ENCODE results near the gene MTARC2. TPM values are rescaled to one million over a fixed set of nuclear protein-coding genes. Genes with fewer than 3 reads are reported as not detected.
A peak's percentile ranks its signal among the peaks of the same experiment; 100 is the strongest.

Gene MTARC2
- total RNA-seq, 2 donors from 2014 or later: 12.3 to 14.5 TPM

- peaks cover 38% of the 10 kb centered on the region for H3K4me1 Mint-ChIP-seq
- Histone ChIP-seq H3K9me3 (ENCODE audit: control insufficient read depth, low read length) (no peaks in the 10 kb centered on the region), H3K27me3 (ENCODE audit: control insufficient read depth, insufficient read depth, low read length, poor library complexity, severe bottlenecking) (peaks cover 9% of the 10 kb centered on the region), H3K4me3 (ENCODE audit: low read length) (peak overlapping the region; percentile 9), H3K4me1 (ENCODE audit: control insufficient read depth, insufficient read depth, low read length) (peaks cover 9% of the 10 kb centered on the region), H3K36me3 (ENCODE audit: control insufficient read depth, insufficient read depth, low read length) (no peaks in the 10 kb centered on the region), H3K9ac (ENCODE audit: extremely low read depth, low read length, poor library complexity, severe bottlenecking) (no peak overlapping the region), H3K27ac (ENCODE audit: low read depth, low read length) (no peak overlapping the region)
- no peak for DNase-seq
- TF ChIP-seq CTCF (conservative IDR thresholded peaks at IDR 0.05): no peak
- H3K9me3 Mint-ChIP-seq: no peaks in the 10 kb centered on the region
- H3K27ac Mint-ChIP-seq: no peak overlapping the region
- 88 to 90% methylated on average over 4 to 6 of the region's 6 CpGs for WGBS, 2 experiments (ENCODE audit: insufficient coverage in 1 of 2, insufficient read length in 1 of 2)
- H3K36me3 Mint-ChIP-seq (ENCODE audit: low read depth): peaks cover 6% of the 10 kb centered on the region
- H3K4me3 Mint-ChIP-seq: no peak overlapping the region
- peaks cover 34% of the 10 kb centered on the region for H3K27me3 Mint-ChIP-seq (ENCODE audit: insufficient read depth)
These were observed 2.0 kb downstream of the MTARC2 start for GRCh38 chr1:220750131-220750515.

DNA sequence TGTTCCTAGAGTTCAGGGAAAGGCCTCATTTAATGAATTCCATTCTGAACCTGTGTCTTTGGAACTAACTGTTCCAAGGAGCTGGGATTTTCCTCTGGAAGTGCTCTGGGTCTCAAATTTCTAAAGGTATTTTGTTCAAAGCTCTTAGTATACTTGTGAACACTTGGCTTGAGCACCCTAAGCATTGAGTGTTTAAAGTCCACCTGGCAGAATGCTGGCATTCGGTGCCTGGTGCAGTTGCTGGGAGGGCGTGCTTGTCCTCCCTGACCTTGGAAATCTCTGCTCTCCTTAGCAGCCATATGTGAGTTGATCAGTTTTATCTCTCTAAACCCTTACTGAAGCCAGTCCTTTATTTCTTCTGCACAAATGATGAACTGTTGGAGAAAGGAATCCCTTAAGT is 3.0 kb downstream of the MTARC2 start:
- no peak overlapping the region for H3K4me3 Mint-ChIP-seq
- no peak overlapping the region for H3K27ac Mint-ChIP-seq

GRCh38 chr1:220754212-220754917 is 6.2 kb downstream of the MTARC2 start:
- no peaks in the 10 kb centered on the region for H3K36me3 ChIP-seq (ENCODE audit: control insufficient read depth, insufficient read depth, low read length)
- H3K9me3 ChIP-seq (ENCODE audit: control insufficient read depth, low read length): no peaks in the 10 kb centered on the region
- no peak overlapping the region for H3K27ac ChIP-seq (ENCODE audit: low read depth, low read length)
- no peak for DNase-seq
- no peak overlapping the region for H3K9ac ChIP-seq (ENCODE audit: extremely low read depth, low read length, poor library complexity, severe bottlenecking)
- TF ChIP-seq CTCF (conservative IDR thresholded peaks at IDR 0.05): no peak
- peaks cover 3% of the 10 kb centered on the region for H3K4me1 ChIP-seq (ENCODE audit: control insufficient read depth, insufficient read depth, low read length)
- no peak overlapping the region for H3K4me3 ChIP-seq (ENCODE audit: low read length)
- 87 to 90% methylated on average over 5 to 6 of the region's 6 CpGs for WGBS, 2 experiments (ENCODE audit: insufficient coverage in 1 of 2, insufficient read length in 1 of 2)
- Mint-ChIP-seq H3K36me3 (ENCODE audit: low read depth) (peaks cover 29% of the 10 kb centered on the region), H3K9me3 (no peaks in the 10 kb centered on the region), H3K27ac (no peak overlapping the region), H3K4me3 (no peak overlapping the region), H3K4me1 (peaks cover 18% of the 10 kb centered on the region), H3K27me3 (ENCODE audit: insufficient read depth) (peaks cover 8% of the 10 kb centered on the region)
- peaks cover 9% of the 10 kb centered on the region for H3K27me3 ChIP-seq (ENCODE audit: control insufficient read depth, insufficient read depth, low read length, poor library complexity, severe bottlenecking)

More for the DNA sequence above, 3.0 kb downstream of the MTARC2 start:
- peaks cover 38% of the 10 kb centered on the region for H3K4me1 Mint-ChIP-seq
- Histone ChIP-seq H3K27me3 (ENCODE audit: control insufficient read depth, insufficient read depth, low read length, poor library complexity, severe bottlenecking) (peaks cover 9% of the 10 kb centered on the region), H3K4me1 (ENCODE audit: control insufficient read depth, insufficient read depth, low read length) (peaks cover 9% of the 10 kb centered on the region), H3K27ac (ENCODE audit: low read depth, low read length) (no peak overlapping the region), H3K9me3 (ENCODE audit: control insufficient read depth, low read length) (no peaks in the 10 kb centered on the region), H3K9ac (ENCODE audit: extremely low read depth, low read length, poor library complexity, severe bottlenecking) (no peak overlapping the region), H3K4me3 (ENCODE audit: low read length) (no peak overlapping the region), H3K36me3 (ENCODE audit: control insufficient read depth, insufficient read depth, low read length) (no peaks in the 10 kb centered on the region)
- no peak for DNase-seq
- no peak for TF ChIP-seq CTCF (conservative IDR thresholded peaks at IDR 0.05)
- WGBS, 2 experiments (ENCODE audit: insufficient coverage in 1 of 2, insufficient read length in 1 of 2): 88 to 91% methylated on average over 2 of the region's 2 CpGs
- H3K9me3 Mint-ChIP-seq: no peaks in the 10 kb centered on the region
- peaks cover 15% of the 10 kb centered on the region for H3K36me3 Mint-ChIP-seq (ENCODE audit: low read depth)
- H3K27me3 Mint-ChIP-seq (ENCODE audit: insufficient read depth): peaks cover 26% of the 10 kb centered on the region
